ENCODE data around the gene RNF167.
A peak's percentile ranks its signal among the peaks of the same experiment; 100 is the strongest.

Gene RNF167

DNA sequence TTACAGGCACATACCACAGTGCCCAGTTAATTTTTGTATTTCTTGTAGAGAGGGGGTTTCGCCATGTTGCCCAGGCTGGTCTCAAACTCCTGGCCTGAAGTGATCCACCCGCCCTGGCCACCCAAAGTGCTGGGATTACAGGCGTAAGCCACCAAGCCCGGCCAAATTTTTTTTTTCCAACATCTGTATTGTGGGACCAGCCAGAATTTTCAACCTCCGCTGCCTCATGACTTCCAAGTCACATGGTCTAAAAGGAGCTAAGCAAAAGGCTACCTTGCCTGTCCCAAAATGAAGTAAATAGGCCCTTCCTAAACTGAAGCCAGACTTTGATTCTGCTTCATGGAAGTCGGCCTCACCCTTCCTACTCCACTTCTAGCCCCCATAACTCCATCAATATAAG, 31.8 kb downstream of the RNF167 start:
- Histone ChIP-seq H3K4me3 (ENCODE audit: low read depth, low read length) (no peak overlapping the region), H3K9me3 (ENCODE audit: control insufficient read depth, insufficient read depth, low read depth, low read length) (no peaks in the 10 kb centered on the region), H3K27ac (ENCODE audit: low read depth, low read length) (no peak overlapping the region), H3K4me1 (ENCODE audit: control insufficient read depth, insufficient read depth, low read length) (peaks cover 26% of the 10 kb centered on the region), H3K36me3 (ENCODE audit: control insufficient read depth, insufficient read depth, low read length) (peaks cover under 1% of the 10 kb centered on the region; the same call in 1 of the 2 replicates), H3K9ac (ENCODE audit: low read length) (no peak overlapping the region), H3K27me3 (ENCODE audit: control insufficient read depth, insufficient read depth, low read length) (peaks cover 18% of the 10 kb centered on the region; the same call in 1 of the 2 replicates)

DNA sequence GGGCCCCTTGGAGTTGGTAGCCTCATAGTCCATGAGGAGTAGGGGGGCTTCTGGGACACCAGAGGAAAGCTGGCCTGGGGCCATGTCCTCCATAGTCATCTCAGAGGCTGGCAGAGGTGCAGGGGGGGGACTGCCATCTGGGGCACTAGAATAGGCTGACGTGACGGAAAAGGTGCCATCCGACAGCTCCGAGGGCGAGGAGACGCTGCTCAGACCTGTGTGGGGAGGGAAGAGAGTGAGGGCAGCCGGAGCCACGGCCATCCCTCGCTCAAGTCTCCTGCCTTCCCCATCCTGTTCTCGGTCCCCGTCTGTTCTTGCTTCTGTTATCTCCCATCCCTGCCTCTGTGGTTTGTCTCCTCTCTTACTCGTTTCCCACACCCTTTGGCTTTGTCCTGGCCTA, 32.3 kb downstream of the RNF167 start:
- peaks cover 5% of the 10 kb centered on the region for H3K36me3 ChIP-seq (ENCODE audit: control insufficient read depth, insufficient read depth, low read length)
- no peak overlapping the region for H3K9ac ChIP-seq (ENCODE audit: low read length)
- no peak overlapping the region for H3K27ac ChIP-seq (ENCODE audit: low read depth, low read length)
- no peaks in the 10 kb centered on the region for H3K9me3 ChIP-seq (ENCODE audit: control insufficient read depth, insufficient read depth, low read depth, low read length)
- no peak overlapping the region for H3K4me3 ChIP-seq (ENCODE audit: low read depth, low read length)
- H3K27me3 ChIP-seq (ENCODE audit: control insufficient read depth, insufficient read depth, low read length), result peaks cover 23% of the 10 kb centered on the region; the same call in 1 of the 2 replicates
- peaks cover 26% of the 10 kb centered on the region for H3K4me1 ChIP-seq (ENCODE audit: control insufficient read depth, insufficient read depth, low read length)

DNA sequence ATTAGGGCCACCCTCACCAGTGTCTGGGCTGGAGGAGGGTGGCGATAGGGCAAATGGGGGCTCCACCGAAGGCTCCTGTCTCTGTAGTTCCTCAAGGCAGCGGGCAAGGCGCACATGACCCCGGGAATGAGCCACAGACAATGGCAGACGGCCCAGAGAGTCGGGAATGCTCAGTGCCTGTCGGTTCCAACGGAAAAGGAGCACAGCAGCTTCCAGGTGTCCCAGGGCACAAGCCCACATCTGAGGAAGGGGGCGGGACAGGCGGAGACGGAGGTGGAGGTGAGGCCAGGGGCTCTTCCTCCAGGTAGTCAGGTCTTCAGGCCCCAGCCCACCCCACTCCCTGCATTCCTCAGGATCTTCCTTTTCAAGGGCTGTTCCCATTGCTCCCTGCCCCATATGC, 32.7 kb downstream of the RNF167 start:
- H3K4me1 ChIP-seq (ENCODE audit: control insufficient read depth, insufficient read depth, low read length), result peaks cover 26% of the 10 kb centered on the region
- no peak overlapping the region for H3K9ac ChIP-seq (ENCODE audit: low read length)
- peaks cover 24% of the 10 kb centered on the region; the same call in 1 of the 2 replicates for H3K27me3 ChIP-seq (ENCODE audit: control insufficient read depth, insufficient read depth, low read length)
- H3K4me3 ChIP-seq (ENCODE audit: low read depth, low read length), result no peak overlapping the region
- no peak overlapping the region for H3K27ac ChIP-seq (ENCODE audit: low read depth, low read length)
- H3K36me3 ChIP-seq (ENCODE audit: control insufficient read depth, insufficient read depth, low read length), result peaks cover 8% of the 10 kb centered on the region
- H3K9me3 ChIP-seq (ENCODE audit: control insufficient read depth, insufficient read depth, low read depth, low read length), result no peaks in the 10 kb centered on the region

DNA sequence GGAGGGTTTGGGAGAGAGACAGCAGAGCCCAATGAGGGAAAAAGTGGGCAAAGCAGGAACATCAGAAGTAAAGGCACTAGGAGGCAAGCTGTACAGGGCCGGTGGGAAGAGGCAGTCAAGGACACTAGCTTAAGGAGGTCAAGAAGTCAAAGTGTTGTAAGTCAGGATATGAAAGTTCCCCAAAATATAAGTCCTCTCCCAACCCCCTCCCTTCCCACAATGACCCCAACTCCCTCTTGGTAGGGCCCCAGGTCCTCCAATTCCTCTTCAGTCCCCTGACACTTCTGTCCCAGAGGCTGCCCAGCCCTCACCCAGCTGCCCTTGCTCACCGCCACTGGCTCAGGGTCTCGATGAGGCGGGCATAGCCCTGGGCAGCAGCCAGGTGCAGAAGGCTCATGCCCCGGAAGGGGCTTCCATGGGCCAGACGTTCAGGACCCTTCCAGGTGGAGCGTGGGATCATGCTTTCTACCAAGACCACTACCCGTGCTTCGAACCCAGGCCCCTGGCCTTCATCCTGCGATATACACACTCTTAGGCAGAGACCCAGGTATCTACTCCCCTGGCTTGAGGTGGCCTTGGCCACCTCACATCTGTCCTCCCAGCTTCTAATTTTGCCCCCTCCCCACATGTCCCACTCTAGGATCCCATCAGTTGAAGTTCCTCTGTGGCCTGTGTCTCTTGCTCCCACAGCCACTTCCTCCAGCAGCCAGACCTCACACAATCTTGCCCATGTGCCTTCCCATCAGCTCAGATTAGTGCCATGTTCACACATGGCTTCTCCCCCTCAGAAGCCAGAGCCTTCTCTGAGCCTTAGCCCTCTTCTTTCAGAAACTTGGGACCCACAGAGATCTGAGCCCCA, 33.4 kb downstream of the RNF167 start:
- H3K36me3 ChIP-seq (ENCODE audit: control insufficient read depth, insufficient read depth, low read length), result peaks cover 14% of the 10 kb centered on the region
- peaks cover 30% of the 10 kb centered on the region for H3K27me3 ChIP-seq (ENCODE audit: control insufficient read depth, insufficient read depth, low read length)
- no peak overlapping the region for H3K27ac ChIP-seq (ENCODE audit: low read depth, low read length)
- no peak overlapping the region for H3K9ac ChIP-seq (ENCODE audit: low read length)
- H3K4me1 ChIP-seq (ENCODE audit: control insufficient read depth, insufficient read depth, low read length), result peaks cover 21% of the 10 kb centered on the region
- no peak overlapping the region for H3K4me3 ChIP-seq (ENCODE audit: low read depth, low read length)
- H3K9me3 ChIP-seq (ENCODE audit: control insufficient read depth, insufficient read depth, low read depth, low read length), result no peaks in the 10 kb centered on the region

DNA sequence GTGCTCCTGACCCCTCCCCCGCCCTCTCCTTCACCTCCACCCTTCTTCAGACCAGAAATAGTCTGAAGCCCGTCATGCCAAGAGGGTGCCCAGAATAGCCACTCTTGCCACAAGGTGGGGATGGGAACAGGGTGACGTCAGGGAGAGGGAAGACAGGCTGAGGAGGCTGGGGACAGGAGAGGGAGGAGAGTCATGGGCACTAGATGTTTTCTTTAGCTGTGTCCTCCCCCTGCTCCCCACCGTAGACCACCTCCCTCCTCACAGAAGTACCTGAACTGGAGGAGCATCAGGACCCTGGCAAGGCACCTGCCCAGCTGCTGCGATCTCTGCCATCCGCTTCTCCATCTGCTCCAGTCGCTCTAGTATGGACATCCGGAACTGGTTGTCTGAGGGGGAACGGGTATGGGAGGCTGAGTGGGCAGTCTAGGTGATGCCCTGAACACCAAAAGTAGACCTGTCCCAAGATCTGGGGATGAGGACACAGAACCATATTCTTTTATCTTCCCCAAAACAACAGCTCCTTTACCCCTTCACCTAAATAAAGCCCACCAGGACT, 34.1 kb downstream of the RNF167 start:
- Histone ChIP-seq H3K27ac (ENCODE audit: low read depth, low read length) (no peak overlapping the region), H3K4me3 (ENCODE audit: low read depth, low read length) (no peak overlapping the region), H3K9ac (ENCODE audit: low read length) (no peak overlapping the region), H3K4me1 (ENCODE audit: control insufficient read depth, insufficient read depth, low read length) (peaks cover 15% of the 10 kb centered on the region), H3K9me3 (ENCODE audit: control insufficient read depth, insufficient read depth, low read depth, low read length) (no peaks in the 10 kb centered on the region), H3K27me3 (ENCODE audit: control insufficient read depth, insufficient read depth, low read length) (peaks cover 35% of the 10 kb centered on the region), H3K36me3 (ENCODE audit: control insufficient read depth, insufficient read depth, low read length) (peaks cover 20% of the 10 kb centered on the region)

DNA sequence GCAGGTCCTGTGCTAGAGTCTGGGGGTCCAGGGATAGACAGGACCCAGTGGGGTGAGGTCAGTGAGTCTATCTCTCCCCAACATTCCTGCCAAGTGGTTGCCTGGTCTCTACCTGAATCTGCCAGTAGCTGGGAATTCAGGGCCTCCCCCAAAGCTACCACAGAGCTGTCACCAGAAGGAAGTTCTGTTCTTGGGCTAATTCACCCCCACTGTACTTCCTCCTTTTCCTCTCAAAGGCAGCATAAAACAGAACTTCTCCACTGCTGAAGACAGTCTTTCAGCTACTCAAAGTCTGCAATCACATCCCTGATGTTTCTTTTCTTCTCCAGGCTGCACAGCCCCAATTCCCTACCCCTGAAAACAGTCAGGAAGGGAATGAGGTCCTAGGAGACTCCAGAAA, 38.7 kb downstream of the RNF167 start:
- Histone ChIP-seq H3K27me3 (ENCODE audit: control insufficient read depth, insufficient read depth, low read length) (peaks cover 35% of the 10 kb centered on the region), H3K27ac (ENCODE audit: low read depth, low read length) (no peak overlapping the region)

DNA sequence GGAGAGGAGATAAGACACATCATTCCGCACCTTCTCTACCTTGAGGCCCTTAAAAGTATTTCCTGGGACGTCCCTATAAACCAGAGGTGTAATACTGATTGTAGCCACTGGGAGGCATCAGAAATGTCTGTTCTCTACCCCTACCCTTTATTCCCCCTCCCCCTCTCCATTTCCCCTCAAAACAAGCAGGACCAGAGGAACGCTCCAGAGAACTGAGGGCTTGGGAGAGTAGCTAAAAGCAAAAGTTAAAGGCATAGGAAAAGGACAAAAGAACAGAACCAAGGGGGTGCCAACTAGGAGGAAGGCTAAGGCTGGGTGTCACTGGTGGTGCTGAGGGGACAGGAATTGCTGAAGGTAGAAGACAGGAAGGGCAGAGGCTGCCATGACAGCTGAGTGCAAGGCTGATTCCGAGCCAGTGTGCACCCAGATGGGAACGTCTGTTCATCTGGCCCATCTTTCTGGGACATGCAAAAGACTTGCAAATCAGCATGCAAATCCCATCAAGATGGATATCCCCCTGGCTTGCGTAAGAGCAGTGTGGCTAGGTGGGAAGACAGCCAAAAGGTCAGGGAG, 40.7 kb downstream of the RNF167 start:
- Histone ChIP-seq H3K36me3 (ENCODE audit: control insufficient read depth, insufficient read depth, low read length) (peaks cover 29% of the 10 kb centered on the region), H3K4me3 (ENCODE audit: low read depth, low read length) (no peak overlapping the region), H3K9me3 (ENCODE audit: control insufficient read depth, insufficient read depth, low read depth, low read length) (no peaks in the 10 kb centered on the region), H3K27me3 (ENCODE audit: control insufficient read depth, insufficient read depth, low read length) (peaks cover 19% of the 10 kb centered on the region), H3K9ac (ENCODE audit: low read length) (no peak overlapping the region), H3K4me1 (ENCODE audit: control insufficient read depth, insufficient read depth, low read length) (peaks cover 8% of the 10 kb centered on the region), H3K27ac (ENCODE audit: low read depth, low read length) (no peak overlapping the region)

More for the DNA sequence above, 38.7 kb downstream of the RNF167 start:
- Histone ChIP-seq H3K9ac (ENCODE audit: low read length) (no peak overlapping the region), H3K9me3 (ENCODE audit: control insufficient read depth, insufficient read depth, low read depth, low read length) (no peaks in the 10 kb centered on the region), H3K4me1 (ENCODE audit: control insufficient read depth, insufficient read depth, low read length) (peaks cover 8% of the 10 kb centered on the region), H3K36me3 (ENCODE audit: control insufficient read depth, insufficient read depth, low read length) (peaks cover 29% of the 10 kb centered on the region), H3K4me3 (ENCODE audit: low read depth, low read length) (no peak overlapping the region)

DNA sequence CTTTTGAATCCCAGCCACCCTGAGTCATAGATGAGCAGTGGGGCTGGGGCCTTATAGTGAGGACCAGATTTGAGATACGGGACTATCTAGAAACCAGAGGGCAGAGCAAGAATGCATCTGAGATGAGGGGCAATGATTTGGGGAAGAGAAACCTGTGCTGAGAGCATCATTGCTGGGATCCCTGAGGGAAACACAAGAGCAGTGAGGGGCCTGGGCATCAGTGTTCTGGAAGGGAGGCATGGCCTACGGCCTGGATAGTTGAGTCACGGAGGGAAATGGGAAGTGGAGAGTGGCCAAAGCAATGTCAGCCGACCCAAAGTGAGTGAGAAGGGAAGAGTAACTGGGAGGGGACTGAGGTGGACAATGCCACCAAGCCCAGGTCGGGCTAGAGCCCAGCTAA, 42.2 kb downstream of the RNF167 start:
- Histone ChIP-seq H3K4me1 (ENCODE audit: control insufficient read depth, insufficient read depth, low read length) (peaks cover 8% of the 10 kb centered on the region), H3K36me3 (ENCODE audit: control insufficient read depth, insufficient read depth, low read length) (peaks cover 25% of the 10 kb centered on the region), H3K9me3 (ENCODE audit: control insufficient read depth, insufficient read depth, low read depth, low read length) (no peaks in the 10 kb centered on the region), H3K9ac (ENCODE audit: low read length) (no peak overlapping the region), H3K4me3 (ENCODE audit: low read depth, low read length) (no peak overlapping the region), H3K27ac (ENCODE audit: low read depth, low read length) (no peak overlapping the region), H3K27me3 (ENCODE audit: control insufficient read depth, insufficient read depth, low read length) (peaks cover 12% of the 10 kb centered on the region)

DNA sequence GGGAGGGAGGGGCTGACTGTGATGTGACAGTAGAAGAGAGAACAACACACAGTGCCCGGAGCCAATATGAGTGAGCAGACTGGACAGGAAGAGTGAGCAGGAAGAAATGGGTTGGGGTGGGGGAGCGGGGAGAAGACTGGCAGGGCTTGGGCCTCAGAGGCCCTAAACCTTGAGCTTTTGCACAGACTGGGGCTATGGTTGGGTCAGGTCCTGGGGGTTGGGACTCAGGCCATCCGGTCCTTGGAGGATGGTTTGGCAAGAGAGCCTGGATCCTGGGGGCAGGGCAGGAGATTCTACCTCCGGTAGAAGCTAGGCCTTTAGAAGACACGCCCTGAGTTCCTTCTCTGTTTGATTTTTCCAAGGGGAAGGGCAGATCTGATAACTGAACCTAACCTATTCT, 46.3 kb downstream of the RNF167 start:
- H3K9me3 ChIP-seq (ENCODE audit: control insufficient read depth, insufficient read depth, low read depth, low read length), result no peaks in the 10 kb centered on the region
- peaks cover 6% of the 10 kb centered on the region; the same call in 1 of the 2 replicates for H3K36me3 ChIP-seq (ENCODE audit: control insufficient read depth, insufficient read depth, low read length)
- H3K27me3 ChIP-seq (ENCODE audit: control insufficient read depth, insufficient read depth, low read length), result no peaks in the 10 kb centered on the region
- H3K9ac ChIP-seq (ENCODE audit: low read length), result no peak overlapping the region
- peaks cover 8% of the 10 kb centered on the region; the same call in 1 of the 2 replicates for H3K4me1 ChIP-seq (ENCODE audit: control insufficient read depth, insufficient read depth, low read length)
- H3K4me3 ChIP-seq (ENCODE audit: low read depth, low read length), result peak overlapping the region; percentile 83
- no peak overlapping the region for H3K27ac ChIP-seq (ENCODE audit: low read depth, low read length)

DNA sequence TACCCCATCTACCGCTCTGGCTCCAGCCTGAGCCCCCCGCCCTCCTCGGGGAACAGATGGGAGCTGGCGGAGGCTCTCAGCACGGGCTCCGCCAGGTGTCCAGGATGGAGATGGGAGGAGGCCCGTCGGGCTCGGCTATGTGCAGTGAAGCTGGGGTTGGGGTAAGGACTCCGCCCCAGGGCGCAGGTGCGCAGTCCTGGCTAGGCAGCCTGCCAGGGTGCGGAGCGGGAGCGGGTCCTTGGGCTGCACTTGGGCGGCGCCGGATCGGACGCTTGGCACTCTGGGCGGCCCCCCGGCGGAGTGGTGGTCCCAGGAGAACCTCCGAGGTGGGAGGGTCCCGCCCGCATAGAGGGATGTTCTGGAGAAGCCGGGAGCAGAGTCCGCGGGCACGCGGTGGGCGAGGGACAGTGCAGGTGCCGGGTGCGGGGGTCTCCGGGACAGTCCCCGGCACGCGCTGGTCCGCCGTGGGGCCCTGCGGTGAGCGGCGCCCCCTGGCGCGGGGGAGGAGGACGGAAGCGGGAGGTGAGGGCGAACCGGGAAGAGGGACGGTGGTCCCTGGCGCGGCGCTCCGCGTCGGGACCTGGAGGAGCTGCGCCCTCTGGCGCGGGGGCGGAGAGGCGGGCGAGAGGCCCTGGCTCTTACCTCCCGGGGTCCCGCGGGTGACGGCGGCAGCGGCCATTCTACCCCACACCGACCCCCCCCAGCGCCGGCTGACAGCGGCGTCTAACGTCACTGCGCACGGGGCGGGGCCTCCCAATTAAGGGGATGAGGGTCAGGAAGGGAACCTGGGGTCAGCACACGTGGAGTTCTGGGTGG, 47.1 kb downstream of the RNF167 start, which contains the start of gene CAMTA2:
TSS of gene CAMTA2 (minus strand) at position 725 of the 816 bp plus-strand sequence. CDS start 1,453 bp downstream, outside the sequence.
- Histone ChIP-seq H3K27ac (ENCODE audit: low read depth, low read length) (no peak within 1 kb of the TSS; the same call in 1 of the 2 replicates), H3K4me3 (ENCODE audit: low read depth, low read length) (peak within 1 kb of the TSS; percentile 83), H3K9me3 (ENCODE audit: control insufficient read depth, insufficient read depth, low read depth, low read length) (no peaks in the 10 kb centered on the region), H3K4me1 (ENCODE audit: control insufficient read depth, insufficient read depth, low read length) (peaks cover 8% of the 10 kb centered on the region; the same call in 1 of the 2 replicates), H3K9ac (ENCODE audit: low read length) (peak within 1 kb of the TSS; percentile 65), H3K36me3 (ENCODE audit: control insufficient read depth, insufficient read depth, low read length) (peaks cover 6% of the 10 kb centered on the region; the same call in 1 of the 2 replicates), H3K27me3 (ENCODE audit: control insufficient read depth, insufficient read depth, low read length) (no peaks in the 10 kb centered on the region)
